Skin of body (tissue), 2 donors: ENCODE measurements around the gene RAD51C. TPM values are rescaled to one million over a fixed set of nuclear protein-coding genes. Genes with fewer than 3 reads are reported as not detected.
"Not testable (repeated sequence)": the region's sequence is repeated elsewhere in the genome, so short reads cannot be mapped to it uniquely, and the experiment has no call there.

Experiments
- DNase-seq: peaks from one replicate; lab custom pipeline; 2025; lab: John Stamatoyannopoulos, UW
- total RNA-seq: library from RNA; depleted of rRNA; stranded (reverse); fragments of >200 nt; gene quantifications from one replicate; pipeline ENCODE4 v1.2.3, GENCODE V29; 2014

The RAD51C gene
- total RNA-seq: 22.4 TPM

DNA sequence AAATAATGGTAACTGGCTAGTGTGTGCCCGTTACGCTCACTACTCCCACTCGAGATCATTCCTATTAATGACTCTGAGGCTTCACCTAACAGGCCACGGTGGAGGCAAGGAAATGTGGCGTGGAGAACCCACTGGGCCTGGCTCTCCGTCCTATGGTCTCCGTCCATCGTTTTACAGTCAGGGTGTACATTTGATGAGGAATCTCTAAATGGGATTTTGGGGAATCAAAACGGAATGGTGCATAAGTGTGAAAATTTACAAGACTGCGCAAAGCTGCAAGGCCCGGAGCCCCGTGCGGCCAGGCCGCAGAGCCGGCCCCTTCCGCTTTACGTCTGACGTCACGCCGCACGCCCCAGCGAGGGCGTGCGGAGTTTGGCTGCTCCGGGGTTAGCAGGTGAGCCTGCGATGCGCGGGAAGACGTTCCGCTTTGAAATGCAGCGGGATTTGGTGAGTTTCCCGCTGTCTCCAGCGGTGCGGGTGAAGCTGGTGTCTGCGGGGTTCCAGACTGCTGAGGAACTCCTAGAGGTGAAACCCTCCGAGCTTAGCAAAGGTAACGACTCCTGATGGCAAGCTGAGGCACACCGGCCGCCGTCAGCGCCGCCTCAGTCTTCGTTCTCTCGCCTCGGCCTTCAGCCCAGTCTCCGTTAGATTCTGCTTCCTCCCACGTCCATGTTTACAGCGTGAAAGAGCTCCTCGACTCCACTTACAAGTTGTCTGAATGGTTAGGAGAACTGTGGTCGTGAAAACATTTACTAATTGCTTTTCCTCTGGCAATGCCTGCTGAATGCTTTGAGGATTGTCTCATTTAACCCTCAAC is at the start of gene RAD51C:
RAD51C (plus strand) TSS at position 364 of the 817 bp plus-strand sequence; CDS start at position 406, 42 bp downstream.
- DNase-seq: peak; percentile 58

DNA sequence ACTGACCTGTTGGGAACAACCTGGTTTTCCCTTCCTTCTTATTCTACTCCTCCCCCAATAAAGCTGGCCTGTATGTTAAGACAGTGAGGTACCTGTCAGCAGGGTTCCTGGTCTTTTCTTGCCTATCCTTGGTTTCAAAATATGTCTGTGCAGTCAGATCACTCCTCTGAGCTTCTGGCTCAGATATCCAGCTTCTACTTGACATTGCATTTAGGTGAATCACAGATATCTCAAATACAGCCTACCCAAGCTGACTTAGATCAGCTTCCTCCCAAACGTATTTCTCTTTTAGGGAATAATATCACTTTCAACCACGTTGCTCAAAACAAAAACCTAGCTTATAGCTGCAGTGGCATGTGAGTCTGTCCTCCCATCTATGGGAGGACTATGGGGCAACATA is 49.3 kb upstream of the RAD51C start:
- no peak for DNase-seq

DNA sequence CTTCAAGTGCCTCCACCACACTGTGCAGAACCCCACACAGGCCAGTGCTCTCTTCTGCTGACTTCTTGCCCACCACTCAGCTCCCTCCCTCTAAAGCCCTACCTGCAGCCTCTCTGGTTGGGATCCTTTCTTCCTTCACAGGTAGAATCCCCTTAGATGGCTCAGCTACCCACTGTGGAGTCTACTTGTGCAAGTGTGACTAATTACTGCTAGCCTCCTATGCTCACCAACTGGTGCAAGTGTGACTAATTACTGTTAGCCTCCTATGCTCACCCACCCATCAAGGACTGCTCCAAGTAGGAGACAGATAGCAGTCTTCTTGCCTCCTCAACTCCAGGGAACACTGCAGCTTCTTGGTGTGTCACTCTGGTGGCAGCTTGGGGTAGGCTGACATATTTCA is 44.2 kb upstream of the RAD51C start:
- no peak for DNase-seq

DNA sequence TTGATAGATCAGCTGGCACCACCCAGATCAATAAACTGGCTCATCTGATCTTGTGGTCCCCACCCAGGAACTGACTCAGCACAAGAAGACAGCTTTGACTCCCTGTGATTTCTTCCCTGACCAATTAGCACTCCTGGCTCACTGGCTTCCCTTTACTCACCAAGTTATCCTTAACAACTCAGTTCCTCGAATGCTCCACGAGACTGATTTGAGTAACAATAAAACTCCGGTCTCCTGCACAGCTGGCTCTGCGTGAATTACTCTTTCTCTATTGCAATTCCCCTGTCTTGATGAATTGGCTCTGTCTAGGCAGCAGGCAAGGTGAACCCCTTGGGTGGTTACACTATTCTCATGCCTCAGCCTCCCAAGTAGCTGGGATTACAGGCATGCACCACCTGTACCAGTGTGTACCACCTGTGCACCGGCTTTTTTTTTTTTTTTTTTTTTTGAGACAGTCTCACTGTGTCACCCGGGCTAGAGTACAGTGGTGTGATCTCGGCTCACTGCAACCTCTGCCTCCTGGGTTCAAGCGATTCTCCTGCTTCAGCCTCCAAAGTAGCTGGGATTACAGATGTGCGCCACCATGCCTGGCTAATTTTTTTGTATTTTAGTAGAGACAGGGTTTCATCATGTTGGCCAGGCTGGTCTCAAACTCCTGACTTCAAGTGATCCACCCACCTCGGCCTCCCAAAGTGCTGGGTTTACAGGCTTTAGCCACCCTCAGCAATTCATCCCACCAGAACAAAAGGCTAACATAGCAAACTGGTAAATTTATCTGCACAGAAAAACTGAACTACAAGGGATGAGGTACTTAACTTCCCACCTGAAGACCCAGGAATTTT is 34.2 kb upstream of the RAD51C start:
- not testable (repeated sequence) for DNase-seq

DNA sequence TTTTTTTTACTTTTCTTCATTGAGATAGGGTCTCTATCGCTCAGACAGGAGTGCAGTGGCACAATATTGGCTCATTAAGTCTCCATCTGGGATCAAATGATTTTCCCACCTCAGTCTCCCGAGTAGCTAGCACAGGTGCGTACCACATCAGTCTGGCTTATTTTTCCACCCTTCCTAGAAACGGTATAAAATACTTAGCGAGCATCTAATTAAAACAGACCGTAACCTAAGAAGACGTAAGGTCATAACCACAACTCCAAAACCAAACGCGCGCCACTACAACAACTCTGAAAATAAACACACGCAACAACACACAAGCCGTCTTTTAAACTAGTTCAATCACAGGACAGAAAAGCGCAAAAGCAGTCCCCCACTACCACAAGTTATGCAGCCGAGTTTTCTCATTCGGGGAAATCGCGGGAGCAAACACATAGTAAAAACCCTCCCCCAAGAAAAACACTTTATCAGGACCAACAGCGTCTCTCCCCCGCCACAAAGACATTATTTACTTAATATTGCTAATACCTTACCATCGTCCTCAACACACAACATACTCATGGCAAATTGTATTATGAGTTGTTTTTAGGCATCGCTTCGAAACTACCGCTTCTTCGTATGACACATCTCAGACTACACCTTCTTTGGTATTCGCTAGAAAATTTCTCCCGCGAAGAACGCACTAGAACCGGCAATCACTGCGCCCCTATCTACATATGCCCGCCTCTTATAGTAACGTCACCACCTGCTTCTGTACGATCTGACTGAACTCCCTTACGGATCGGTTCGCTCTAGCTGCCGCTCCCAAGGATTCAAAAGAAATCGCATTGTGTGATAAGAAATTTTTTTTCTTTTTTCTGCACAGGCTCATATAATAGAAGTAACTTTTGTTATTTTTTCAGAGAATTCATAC is 33.3 kb upstream of the RAD51C start:
- DNase-seq: peak; percentile 96

DNA sequence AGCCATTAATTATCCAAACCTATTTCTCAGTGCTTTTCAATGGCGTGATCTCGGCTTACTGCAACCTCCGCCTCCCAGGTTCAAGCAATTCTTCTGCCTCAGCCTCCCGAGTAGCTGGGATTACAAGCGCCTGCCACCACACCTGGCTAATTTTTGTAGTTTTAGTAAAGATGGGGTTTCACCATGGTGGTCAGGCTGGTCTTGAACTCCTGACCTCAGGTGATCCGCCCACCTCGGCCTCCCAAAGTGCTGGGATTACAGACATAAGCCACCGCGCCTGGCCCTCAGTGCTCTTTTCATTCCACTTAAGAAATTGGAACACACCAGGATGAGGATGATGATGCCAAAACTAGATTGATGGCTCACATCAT is 32.7 kb upstream of the RAD51C start:
- DNase-seq: not testable (repeated sequence)

DNA sequence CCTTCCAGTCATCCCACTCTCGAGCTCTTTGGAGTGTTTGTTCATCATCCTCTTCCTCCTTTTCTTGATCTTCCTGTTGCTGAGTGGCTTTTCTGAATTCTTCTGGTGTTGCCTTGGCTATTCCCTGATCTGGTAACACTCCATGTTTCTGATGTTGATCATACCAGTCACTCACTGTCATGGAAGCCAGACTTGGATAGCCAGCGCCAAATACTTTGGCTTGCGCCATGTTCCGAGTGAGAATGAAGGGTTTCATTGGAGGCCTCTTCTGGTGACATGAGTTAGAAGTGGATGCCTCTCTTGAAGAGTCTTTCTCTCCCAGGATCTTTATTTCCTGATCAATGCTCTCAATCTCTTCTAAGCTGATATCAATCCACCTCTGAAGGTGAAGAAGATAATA is 31.8 kb upstream of the RAD51C start:
- no peak for DNase-seq

DNA sequence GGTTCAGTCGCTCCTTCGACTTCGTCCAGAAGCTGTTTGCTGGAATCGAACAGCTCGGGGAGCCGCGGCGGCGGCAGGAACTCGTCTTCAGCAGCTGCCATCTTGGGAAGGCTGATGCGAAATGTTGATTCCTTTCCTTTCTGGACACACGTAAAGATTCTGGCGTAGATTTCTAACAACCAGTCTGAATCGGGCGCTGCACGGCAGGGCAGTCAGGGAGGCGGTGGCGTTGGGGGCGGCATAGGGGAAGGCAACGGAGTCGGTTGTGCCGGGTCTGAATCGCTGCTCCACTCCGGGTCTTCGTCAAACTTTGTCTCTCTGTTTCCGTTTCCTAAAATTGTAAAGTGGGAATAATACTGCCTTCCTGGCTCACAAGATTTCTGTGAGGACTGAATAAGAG is 30.9 kb upstream of the RAD51C start:
- DNase-seq: no peak

DNA sequence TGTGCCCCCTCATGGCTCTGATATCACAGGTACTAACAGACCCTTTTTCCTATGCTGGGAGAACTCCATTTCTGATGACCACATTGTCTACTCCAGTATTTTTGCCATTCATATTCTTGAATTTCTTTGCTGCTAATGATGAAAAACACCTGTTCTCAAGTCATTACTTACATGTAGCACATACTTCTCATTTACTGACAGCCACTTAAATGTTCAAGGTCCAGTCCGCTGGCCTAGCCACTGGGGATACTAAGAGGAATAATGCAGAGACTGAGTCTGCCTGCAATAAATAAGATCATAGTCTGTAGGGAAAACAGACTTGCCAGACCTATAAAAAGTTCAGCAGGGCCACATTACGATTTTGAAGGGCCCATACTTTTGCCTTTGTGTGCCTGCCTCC is 28.1 kb upstream of the RAD51C start:
- DNase-seq: no peak

DNA sequence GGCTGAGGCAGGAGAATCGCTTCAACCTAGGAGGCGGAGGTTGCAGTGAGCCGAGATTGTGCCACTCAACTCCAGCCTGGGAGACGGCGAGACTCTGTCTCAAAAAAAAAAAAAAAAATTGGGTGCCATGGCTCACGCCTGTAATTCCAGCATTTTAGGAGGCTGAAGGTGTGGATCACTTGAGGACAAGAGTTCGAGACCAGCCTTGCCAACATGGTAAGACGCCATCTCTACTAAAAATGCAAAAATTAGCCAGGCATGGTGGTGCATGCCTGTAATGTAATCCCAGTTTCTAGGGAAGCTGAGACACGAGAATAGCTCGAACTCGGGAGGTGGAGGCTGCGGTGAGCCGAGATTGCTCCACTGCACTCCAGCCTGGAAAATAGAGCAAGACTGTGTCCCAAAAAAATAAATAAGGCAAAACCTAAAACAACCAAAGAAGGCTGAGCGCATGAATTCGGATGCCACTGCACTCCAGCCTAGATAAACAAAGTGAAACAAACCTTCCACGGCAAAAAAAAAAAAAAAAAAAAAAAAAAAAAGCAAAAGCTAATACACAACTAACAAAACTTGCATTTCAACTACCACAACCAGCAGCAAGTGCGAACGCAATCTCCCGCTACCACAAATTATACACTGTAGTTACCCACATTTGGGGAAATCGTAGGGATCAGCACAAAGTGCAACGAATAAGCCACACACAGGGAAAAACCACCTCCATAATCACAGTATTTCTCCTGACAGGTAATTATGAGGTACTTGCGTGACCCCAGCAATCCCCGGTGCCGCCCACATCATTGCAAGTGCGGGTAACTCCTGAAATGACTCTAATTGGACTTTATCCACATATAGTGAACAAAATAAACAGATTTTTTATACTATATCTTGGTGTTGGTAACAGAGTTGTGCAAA is 26.2 kb upstream of the RAD51C start:
- no peak for DNase-seq

DNA sequence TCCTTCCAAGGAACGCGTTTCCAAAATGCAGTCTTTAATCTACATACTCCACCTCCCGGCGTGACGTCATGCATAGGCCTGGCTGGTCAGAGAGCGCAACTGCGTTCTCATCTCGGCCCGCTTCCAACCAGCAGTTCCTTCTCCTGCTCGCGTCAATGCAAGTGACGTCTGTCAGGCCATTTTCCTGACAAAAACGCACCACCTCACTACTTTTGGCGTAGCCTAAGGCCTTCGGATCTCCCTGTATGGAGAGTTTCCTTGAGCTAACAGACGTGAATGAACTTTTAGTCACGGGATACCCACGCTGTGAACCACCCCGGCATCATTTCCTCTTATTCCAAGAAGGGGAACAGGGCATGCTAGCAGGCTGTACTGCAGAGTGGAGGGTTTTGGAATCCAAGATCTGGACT is 25.5 kb upstream of the RAD51C start:
- DNase-seq: no peak

DNA sequence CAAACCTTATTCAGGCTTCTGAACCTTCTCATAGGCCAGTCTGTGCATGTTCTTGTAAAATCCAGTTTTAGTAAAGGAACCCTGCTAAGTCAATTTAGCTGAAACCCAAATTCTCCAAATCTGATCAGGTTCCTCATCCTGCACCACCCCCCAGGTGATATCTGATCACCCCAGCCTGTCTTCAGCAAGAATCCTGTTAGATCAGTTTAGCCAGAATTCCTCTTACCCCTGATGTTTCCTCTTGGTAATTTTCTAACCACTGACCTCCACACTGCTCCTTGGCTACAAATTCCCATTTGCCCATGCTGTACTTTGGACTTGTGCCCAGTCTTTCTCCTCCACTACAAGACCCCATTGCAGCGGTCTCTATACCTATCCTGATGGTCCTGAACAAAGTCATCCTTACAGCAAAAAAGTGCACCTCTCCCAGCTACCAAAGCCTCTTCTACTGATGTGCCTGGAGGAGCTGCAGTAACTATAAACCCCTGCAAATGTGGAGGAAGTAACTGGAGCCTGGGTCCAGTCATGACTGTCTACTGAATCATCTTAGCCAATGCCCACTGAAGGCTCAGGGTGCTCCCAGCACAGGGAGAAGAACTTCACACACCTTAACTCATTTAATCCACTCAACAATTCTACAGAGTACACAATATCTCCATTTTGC is 24.3 kb upstream of the RAD51C start:
- DNase-seq: no peak

DNA sequence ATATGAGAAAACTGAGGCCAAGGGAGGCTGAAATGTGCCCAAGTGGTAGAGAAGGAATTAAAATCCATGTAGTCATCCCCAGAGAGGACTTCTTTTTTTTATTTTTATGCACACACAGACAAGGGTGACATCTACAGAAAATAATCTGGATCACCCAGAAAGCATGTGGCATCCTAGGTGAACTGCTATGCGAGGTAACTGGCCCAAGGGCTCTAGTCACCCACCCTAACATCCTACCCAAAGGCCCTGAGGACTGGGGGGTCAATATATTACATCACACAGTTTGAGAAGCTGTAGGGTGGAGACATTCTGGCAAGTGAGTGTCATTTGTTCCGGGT is 23.8 kb upstream of the RAD51C start:
- DNase-seq: no peak

DNA sequence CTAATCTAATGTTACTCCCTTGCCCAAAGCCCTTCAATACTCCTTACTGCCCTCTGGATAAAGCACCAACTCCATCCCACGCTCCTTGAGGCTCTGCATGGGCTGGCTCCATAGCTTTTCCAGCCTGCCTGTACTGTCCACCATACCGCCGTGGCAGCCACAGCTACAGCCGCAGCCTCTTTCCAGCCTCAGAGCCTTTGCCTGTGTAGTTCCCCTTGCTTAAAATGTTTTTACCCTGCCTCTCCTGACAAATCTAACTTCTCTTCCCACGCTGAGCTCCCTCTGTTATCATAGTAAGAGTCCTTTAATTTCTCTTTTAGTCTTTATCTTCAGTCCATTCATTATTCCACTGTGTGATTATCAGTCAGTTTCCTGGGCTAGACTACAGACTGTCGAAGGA is 22.5 kb upstream of the RAD51C start:
- DNase-seq: no peak

DNA sequence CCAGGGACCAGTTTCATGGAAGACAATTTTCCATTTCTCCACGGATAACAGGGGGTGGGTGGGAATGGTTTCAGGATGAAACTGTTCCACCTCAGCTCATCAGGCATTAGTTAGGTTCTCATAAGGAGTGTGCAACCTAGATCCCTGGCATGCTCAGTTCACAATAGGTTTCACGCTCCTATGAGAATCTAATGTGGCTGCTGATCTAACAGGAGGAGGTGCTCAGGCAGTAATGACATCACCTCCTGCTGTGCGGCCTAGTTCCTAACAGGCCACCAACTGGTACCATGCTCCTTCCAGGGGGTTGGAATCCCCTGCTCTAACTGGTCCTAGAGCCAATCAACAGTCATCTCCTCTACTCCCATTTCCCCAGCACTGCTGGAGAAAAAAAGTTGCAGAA is 20.4 kb upstream of the RAD51C start:
- DNase-seq: no peak

DNA sequence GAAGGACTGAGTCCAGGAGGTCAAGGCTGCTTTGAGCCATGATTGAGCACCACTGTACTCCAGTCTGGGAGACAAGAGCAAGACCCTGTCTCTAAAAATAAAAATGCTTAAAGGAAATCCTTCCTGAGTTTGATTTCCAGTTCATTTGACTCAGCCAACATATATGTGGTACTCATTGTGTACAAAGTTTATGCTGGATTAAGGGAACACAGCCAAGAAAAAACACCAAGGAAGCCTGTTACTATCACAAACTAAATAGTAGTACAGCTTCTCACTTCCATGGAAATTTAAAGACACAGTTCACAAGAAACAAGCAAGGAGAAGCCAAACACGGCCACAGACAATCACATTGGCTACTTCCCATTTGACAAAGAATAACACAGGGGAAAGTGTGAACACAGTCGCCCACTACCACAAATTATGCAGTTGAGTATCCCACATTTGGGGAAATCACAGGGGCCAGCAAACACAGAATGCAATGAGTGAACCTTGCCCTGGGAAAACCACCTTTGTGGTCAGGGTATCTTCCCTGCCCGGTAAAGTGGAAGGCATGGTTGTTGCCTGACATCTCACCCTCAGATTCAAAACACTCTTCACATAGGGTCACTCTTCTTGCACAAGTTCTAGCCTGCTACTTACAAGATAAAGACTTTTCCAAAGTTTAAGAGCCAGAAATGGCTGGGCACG is 15.1 kb upstream of the RAD51C start:
- no peak for DNase-seq

DNA sequence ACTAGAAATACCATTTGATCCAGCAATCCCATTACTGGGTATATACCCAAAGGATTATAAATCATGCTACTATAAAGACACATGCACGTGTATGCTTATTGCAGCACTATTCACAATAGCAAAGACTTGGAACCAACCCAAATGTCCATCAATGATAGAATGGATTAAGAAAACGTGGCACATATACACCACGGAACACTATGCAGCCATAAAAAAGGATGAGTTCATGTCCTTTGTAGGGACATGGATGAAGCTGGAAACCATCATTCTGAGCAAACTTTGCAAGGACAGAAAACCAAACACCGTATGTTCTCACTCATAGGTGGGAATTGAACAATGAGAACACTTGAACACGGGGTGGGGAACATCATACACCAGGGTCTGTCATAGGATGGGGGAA is 14.1 kb upstream of the RAD51C start:
- DNase-seq: not testable (repeated sequence)

DNA sequence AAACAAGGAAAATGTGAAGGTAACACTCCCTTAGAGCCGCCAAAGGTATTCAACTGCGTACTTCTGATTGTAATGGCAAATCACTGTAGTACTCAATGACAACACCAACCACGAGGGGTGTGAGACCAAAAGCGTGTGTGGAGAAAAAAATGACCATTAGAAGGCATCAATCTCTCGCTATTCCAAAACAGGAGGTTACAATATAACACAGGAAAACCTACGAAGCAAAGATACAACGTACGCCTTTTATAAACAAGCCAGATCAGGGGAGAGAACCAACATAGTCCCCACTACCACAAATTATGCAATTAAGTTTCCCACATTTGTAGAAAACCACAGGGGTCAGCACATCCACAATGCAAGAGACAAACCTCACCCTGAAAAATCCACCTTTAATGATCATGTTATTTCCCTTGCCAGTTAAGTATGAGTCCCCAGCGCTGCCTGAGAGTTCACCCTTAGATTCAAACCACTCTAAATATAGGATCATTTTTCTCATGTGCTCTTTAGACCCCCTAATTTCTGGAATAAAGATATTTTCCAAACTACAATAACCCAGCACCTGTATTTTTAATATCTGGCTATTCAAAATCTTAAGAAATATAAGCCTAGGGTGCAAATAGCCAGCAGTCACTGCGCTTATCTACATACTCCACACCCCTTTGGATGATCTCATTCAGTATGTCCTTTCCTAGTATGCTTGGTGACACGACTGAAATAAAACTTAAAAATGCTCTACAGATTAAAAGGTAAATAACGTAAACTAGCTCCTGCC is 13.0 kb upstream of the RAD51C start:
- no peak for DNase-seq

DNA sequence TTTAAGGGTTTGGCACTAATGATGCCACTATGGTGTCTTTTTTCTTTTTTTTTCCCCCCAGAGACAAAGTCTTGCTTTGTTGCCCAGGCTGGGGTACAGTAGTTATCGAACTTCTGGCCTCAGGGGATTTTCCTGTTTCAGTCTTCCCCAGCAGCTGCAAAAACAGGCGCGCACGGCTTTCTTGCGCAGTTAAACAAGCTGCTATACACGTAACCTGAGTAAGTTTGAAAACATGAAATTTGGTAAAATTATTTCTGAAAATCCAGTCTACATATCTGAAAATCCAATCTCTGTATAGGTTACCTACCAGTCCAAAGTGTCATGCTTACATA is 12.4 kb upstream of the RAD51C start:
- no peak for DNase-seq
